Subcutaneous adipose tissue (tissue), 4 donors: Measurements from ENCODE around the gene KDM1B. TPM values are rescaled to one million over a fixed set of nuclear protein-coding genes. Genes with fewer than 3 reads are reported as not detected.

ENCODE experiments used
- CTCF ChIP-seq: fragments of 450-650 bp; IDR thresholded peaks from one replicate; pipeline ENCODE4 v1.5.1; 2016; ENCODE audit warnings: low read depth, mild to moderate bottlenecking, control low read depth, antibody characterized with exemption, moderate library complexity
- total RNA-seq, 4 donors: library from RNA; depleted of rRNA; stranded (reverse); fragments of >200 nt; gene quantifications; one replicate each; pipeline ENCODE4 v1.1.0, GENCODE V29; 2016

KDM1B gene
- total RNA-seq, 4 donors from 2014 or later: 11.9 to 15.8 (median 14.9) TPM

- no peak for TF ChIP-seq CTCF
Observed at GRCh38 chr6:18261877-18262276, 106.7 kb downstream of the KDM1B start.

- no peak for TF ChIP-seq CTCF
Observed at GRCh38 chr6:18262702-18263417, 107.6 kb downstream of the KDM1B start.

GRCh38 chr6:18263418-18264218 lies 108.4 kb downstream of the KDM1B start:
- TF ChIP-seq CTCF: no peak

- no peak for TF ChIP-seq CTCF
Observed at GRCh38 chr6:18264219-18264922, 109.1 kb downstream of the KDM1B start, which contains the start of gene DEK. Gene DEK (minus strand): TSS chr6:18264530. CDS start chr6:18263987, 543 bp downstream.

GRCh38 chr6:18264923-18265377 lies 109.7 kb downstream of the KDM1B start:
- TF ChIP-seq CTCF: no peak

- no peak for TF ChIP-seq CTCF
Observed at GRCh38 chr6:18265787-18266522, 110.7 kb downstream of the KDM1B start.
